Measurements from ENCODE around the gene COA7.

DNA sequence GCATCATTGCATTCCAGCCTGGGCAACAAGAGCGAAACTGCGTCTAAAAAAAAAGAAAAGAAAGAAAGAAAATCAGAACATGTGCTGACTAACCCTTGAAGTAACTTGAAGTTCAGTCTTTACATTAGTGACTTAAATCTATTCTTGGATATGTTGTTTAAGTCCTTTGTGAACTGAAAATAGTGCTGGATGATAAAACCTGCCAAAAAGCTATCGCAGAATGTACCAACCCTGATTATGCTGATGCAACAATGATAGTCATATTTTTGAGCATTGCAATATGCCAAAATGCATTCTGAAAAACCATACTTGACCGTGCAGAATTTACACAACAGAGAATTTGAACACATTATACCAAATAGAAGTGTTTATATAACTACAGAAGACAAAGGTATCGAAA lies 34.4 kb downstream of the COA7 start:
- TF ChIP-seq, protein P1, sequence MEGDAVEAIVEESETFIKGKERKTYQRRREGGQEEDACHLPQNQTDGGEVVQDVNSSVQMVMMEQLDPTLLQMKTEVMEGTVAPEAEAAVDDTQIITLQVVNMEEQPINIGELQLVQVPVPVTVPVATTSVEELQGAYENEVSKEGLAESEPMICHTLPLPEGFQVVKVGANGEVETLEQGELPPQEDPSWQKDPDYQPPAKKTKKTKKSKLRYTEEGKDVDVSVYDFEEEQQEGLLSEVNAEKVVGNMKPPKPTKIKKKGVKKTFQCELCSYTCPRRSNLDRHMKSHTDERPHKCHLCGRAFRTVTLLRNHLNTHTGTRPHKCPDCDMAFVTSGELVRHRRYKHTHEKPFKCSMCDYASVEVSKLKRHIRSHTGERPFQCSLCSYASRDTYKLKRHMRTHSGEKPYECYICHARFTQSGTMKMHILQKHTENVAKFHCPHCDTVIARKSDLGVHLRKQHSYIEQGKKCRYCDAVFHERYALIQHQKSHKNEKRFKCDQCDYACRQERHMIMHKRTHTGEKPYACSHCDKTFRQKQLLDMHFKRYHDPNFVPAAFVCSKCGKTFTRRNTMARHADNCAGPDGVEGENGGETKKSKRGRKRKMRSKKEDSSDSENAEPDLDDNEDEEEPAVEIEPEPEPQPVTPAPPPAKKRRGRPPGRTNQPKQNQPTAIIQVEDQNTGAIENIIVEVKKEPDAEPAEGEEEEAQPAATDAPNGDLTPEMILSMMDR (IDR thresholded peaks at IDR 0.05; ENCODE audit: low read length) = no peak
- TF ChIP-seq EZH2phosphoT487 (IDR thresholded peaks at IDR 0.05; ENCODE audit: low read length) = no peak

Measured in MM.1S (cell line).